HG03103 (cell line): Measurements from ENCODE around the gene WHRN.

Experiments used
- ATAC-seq: cut with Tn5 transposase; IDR thresholded peaks from one replicate; pipeline ENCODE4 v1.9.1; 2021; ENCODE audit warnings: low read depth; ENCODE audit not compliant: unreplicated experiment

WHRN gene

DNA sequence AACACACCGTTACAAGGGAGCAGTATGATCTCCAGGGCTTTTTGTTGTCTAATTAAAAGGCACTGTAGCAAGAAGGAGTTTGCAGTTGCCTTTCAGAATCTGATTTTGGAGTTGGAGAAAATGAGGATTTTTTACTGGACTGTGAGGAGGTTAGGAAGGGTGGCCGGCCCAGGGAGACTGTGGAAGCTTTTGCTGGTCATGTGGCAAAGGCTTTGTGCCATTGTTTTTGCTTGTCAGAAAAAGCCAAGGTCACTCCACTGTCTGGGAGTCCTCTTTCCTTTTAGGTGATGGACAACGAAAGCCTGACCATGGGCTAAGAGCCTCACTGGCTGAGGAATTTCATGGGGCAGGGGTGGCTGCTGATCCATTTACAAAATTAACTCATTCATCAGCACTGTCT, 10.3 kb upstream of the WHRN start:
- ATAC-seq = no peak

DNA sequence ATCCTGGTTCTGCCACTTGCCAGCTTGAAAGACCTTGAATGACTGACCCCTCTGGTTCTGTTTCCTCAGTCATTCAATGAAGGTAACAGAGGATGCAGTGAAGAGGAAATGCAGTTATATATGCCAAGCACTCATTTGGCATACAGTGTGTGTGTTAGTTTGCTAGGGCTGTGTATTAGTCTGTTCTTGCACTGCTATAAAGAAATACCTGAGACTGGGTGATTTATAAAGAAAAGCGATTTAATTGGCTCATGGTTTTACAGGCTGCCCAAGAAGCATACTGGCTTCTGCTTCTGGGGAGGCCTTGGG, 8.6 kb upstream of the WHRN start:
- ATAC-seq = no peak

DNA sequence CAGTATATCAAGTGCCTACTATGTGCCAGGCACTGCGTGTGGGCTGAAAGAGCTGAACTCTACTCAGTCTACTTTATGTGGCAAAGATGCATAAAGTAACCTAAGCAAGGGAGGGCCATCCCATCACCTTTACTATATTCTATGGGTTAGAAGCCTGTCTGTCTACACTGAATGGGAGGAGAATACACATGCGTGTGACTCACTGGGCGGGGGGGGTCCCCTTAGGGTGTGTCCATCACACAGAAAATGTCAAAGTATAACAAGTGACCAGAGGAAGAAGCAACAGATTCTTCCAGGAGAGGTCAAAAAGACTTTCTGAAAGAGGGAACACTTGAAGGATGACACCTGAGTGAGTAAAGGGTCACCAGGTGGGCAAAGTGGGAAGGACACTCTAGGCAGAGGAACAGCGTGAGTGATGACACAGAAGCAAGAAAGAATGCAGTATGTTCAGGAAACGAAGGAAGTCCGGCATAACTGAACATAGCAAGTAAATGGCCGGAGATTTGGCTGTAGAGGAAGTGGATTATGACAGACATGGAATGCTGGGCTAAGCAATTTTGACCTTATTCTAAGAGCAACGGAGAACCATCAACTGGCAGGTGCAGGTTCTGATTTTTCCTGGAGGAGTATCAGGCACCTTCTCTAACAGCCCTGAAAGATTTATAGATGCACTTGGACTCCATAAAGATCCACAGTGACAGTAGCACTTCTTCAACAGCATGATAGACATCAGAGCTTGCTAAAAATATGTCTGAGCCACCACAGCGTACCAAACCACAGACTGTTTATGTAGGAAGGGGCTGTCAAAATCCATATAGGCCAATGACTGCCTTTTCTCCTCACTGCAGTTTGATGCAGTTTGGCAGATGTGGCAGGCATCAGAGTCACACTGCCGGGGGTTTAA, 8.0 kb upstream of the WHRN start:
- no peak for ATAC-seq

DNA sequence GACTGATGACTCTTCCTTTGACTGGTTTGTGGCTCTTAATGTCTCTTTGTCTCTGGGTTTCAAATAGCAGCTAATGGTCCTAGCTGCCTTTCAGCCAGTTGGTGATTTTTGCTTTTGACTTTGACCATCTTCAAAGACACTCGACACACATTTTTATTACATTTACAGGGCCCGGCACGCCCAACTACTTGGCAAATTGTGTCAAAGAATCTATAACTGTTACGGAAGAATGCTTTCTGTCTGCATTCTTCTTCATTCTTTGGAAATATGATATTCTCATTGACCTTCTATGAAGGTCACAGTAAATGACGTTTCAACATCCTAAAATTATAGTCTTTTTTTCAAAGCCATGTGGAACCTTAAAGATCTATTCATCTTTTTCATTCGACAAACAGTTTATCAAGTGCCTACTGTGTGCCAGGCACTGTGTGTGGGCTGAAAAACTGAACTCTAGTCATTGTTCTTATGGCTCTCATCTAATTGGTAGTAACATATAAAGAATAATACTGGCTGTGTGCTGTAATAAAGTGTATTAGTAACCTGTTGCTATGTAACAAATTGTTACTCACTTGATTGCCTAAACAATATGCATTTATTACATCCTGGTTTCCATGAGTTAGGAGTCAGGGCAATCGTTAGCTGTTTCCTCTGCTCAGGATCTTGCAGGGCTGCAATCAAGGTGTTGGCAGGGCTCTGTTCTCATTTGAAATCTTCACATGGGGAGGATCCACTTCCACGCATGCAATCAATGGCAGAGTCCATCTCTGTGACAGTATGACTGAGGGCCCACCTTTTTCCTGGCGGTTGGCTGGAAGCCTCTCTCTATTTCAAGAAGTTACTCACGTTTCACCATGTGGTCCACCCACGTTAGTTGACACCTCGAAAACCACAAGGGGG, 7.0 kb upstream of the WHRN start:
- ATAC-seq = no peak

DNA sequence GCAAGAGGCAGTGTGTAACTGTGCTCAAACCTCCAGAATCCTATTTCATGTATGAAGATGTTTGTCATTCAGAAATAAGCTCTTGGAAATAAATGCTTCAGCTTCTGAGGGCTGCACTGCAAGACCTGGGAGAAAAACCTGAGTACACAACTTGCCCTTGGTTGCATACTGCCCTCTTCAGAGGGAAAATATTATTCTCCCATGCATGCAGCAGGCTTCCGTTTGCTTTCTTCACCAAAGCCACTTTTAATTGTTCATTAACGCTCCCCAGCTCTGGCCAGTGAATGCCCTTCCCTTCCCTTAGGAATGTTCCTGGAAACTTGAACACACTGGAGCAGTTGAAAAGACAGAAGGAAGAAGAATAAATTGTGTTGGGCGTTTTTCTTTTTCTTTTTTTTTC, 2.5 kb upstream of the WHRN start:
- ATAC-seq = no peak

DNA sequence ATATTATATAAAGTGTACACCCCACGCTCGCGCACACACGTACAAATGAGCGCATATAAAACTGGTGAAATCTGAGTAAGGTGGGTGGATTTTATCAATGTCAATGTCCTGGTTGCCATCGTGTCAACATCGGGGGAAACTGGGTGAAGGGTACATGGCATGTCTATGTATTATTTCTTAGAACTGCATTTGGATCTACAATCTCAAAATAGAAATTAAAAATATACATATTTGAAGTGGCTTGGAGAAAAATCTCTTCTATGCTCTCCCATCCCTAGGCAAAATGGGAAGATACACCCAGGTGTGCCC, 763 bp upstream of the WHRN start:
- no peak for ATAC-seq

DNA sequence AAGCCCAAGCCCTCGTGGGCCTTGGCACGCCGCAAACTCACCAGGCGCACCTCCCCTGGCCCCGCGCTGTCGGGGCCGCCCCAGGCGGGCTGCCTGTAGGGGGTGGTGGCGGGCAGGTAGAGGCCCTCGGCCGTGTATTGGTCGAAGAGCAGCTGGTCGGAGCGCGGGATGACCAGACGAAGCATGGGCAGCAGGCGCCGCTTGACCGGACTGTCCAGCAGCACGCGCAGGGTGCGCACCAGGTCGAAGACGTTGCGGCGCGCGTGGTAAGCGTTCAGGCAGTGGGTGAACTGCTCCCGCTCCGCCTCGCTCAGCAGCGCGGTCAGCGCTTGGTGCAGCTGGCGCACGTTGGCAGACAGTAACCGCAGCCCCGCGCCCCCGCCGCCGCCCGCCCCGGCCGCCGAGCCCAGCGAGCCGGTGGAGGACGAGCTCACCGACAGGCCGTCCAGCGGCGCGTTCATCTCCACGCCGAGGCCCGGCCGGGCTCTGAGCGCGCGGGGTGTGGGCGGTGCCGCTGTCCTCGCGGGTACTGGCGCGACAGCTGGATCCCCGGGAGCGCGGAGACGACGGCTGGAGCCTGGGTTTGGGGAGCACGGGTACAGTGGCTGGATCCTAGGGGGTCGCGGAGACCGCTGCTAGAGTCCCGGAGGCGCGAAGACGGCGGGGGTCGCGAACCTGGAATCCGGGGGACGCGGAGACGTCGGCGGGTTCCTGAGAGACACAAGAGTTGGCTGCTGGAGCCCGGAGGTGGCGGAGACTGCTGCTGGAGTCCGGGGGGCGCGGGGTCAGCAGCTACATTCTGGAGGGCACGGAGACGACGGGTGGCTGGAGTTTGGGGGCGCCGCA, 709 bp downstream of the WHRN start:
- no peak for ATAC-seq

DNA sequence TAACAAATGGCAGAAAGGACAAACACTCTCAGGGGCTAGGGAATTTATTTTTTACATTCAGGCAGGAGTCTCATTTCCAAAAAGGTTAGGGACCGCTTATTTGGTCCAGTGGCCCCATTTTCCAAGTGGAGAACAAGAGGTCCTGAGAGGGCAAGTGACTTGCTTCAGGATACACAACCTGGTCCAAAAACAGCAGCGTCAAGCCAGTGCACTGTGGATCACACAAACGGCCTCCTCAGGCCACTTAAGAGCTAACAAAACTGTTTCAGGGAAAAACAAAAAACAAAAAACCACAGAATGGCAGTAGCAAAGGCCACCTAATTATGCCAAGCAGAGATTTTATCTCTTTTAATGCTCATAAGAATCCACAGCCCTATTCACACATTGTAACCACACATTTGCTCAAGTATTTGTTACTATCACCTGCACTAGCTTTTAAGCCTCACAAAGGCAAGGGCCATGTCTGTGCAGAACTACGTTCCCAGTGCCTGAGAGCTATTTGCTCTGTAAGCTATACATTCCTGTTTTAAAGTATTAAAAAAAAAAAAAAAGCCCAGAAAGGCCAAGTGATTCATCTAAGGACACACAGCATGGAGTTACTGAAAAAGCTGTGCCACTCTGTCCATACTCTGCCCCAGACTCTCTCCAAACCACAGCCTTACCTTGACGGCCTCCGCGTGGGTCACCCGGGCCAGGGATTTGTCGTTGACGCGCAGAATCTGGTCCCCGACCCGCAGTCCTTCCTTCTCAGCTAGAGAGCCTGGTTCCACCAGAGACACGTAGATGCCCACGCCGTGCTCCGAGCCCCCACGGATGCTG, 1.5 kb downstream of the WHRN start:
- ATAC-seq = no peak

DNA sequence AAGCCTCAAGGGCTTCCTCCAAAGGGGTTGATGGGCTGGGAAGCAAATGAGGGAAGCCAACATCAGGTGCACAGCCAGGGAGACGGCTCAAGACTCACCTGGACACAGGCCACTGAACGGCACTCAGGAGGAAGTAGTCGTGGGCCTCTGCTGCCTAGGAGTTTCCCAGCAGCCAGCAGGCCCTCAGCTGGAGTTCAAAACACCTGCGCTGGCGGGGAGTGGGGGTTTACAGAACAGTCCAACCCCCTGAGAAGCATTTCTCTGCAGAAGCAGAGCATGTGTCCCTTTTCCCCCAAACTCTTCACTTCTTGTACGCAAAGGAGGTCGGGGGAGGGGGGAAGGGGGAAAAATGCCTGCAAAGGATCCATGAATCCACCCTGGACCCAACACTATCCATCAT, 2.3 kb downstream of the WHRN start:
- no peak for ATAC-seq

DNA sequence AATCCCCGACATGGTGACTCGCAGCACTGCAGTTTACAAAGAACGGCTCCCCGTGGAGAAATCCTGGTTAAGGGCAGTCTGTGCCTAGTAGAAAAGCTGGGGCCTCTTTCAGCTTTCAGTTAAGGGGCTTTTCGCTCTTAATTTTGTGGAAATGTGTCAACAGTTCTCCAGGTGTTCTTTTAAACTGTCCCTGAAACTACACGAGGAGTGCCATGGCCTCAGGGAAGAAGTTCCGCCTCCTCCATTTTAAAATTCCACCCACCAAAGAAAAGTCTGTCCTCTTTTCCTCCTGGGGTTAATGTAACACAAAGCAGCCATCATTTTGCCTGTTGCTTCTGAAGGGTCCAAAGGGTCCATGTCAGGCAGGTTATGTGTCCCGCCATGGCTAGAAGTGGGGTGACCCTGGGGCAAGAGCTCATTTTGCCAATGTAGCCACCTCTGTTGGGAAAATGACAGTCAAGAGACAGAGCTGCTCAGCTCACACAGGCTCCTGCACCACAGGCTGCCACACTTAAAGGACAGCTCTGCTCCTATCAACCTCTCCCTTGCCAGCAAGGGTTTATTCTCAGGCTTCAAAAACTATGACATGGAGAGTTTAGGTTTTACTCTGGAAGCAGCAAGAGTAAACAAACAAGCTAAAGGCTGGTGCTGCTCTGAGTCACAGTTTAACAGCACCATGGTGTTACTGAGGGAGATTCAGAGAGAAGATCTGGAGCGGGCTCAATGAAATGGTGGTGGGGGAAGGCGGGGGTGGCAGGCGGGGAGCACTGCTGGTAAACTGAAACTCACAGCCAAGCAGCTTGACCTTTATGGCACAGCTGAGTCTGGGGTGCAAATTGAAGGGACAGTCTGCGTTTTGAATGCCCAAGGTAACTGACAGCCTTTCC, 3.2 kb downstream of the WHRN start:
- no peak for ATAC-seq

DNA sequence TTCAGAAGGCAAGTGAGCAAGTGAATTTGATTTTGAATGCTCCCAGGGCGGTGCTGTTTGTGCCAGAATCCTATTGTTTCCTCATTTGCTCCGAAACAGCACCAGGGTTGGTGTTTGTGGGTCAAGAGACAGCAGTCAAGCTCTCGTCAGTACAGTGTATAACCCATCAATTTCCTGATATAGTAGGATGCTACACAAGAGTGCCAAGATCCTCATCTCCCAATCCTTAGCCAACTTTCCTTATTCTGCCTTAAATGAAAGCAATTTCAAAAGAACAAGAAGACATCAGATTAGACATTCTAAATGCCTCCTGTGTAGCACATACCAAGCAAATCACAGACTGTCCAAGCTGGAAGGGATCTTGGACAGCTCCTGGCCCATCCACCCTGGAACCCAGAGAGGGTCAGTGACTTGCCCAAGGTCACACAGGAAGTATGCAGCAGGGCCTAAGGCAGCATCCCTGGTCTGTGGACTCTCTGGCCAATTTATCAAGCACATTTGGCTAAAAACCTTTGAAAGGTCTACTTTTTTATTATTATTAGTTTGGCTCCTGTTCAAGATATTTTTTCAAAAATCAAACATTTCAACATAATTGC, 4.5 kb downstream of the WHRN start:
- no peak for ATAC-seq

DNA sequence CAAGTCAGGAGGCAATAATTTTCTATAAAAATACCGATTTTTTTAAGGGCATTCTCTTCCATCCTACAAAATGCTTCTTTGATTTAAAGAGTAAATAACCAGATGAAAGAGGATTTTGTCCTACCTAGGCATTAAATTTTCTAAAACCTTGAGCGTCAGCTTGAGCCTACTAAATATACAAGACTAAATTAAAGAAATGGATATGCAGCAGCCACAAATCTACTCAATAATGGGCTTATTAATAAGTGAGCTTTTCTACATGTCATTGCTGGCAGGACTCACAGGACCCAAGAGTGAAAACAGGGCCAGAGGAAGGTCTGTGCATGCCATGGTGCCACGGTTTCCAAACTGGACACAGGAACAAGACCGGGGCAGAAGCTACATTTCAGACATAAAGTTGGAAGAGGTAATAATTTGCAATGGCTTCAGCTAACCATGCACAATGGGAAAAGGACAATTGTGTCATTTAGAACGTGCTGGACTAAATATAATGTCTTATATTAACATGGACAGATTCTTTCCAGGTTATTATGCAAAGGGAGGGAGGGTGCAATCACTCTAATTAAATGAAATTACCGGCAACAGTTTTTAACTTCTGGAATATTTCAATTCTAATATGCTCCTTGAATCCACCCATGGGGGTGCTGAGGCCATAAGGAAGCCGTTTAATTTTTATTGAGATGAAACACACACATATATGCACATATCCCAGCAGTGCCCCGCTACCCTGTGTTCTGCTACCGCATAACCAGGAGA, 5.2 kb downstream of the WHRN start:
- ATAC-seq = no peak

DNA sequence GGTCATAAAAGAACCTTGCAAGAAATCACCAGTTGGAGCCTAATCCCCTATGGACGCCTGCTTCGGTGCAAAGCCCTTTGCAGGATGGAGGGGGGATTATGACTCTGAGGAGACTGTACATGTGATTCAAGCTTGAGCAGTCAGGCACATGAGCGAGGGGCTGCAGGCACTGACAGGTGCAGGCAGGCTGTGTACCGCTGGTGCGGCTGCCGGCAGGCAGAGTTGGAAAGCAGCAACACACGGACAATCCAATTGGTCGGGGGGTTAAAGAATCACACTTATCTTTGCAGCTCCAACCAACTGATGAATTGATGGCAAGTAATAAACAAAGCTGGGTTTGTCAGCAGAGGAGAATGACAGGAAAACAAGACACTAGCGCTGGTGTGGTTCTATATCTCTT, 5.7 kb downstream of the WHRN start:
- no peak for ATAC-seq

DNA sequence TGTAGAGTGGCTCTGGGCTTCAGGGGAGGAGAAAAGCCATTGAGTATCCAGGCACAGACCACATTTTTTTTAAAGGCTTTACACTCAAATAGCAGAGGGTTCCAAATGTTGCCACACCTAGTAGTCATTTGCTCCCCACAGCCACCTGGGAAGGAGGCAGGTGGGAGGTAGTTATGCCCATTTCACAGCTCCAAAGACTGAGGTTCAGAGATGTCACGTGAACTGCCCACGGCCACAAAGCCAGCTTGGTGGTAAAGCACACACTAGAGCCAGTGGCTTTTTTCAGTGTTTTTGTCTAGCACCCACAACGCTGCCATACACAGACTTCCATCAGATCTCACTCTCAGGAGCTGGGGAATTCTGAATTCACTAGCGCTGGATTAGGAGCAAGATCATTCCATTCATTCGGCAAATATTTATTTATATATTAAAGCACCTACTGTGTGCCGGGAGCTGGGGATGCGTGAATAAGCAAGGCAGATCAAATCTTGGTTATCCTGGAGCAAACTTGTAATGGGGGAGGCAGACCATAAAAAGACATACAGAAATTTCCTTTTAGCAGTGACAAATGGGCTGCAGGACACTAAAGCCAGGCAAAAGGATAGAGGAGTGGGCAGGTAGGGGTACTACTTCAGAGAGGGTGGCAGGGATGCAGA, 7.4 kb downstream of the WHRN start:
- no peak for ATAC-seq

DNA sequence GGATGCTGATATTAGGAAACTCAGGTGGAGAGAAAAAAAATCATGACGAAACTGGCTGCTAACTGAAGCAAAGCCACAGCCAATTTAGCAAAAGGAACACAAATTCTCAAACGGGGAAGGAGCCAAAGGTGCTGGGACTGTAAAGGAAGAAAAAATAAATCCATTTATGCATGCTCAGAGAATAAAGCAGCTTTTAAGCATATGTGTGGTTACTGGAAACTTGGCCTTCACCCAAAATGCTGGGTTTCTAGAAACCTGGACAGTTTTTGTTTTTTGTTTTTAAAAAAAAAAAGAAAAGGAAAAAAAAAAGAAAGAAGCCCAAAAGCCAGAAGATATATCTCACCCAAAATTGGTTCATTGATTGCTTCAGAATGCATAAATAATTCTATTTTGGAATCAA, 8.0 kb downstream of the WHRN start:
- no peak for ATAC-seq

DNA sequence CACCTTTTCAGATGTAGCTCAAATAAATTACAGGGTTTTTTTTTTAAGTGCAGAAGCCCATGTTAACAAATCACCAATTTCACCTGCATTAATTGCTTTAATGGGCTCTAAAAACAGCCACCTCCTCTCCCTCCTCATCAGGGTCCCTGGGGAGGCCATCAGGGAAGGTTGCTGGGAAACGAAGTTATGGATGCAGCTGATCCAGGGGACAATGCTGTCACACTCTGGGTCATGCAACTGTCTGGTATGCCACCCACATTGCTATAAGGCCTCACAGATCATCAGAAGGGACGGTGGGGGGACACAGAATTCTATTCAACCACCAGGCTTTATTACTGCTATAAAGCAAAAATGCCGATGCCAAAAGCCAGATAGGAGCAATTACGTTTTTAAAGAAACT, 9.3 kb downstream of the WHRN start:
- no peak for ATAC-seq

DNA sequence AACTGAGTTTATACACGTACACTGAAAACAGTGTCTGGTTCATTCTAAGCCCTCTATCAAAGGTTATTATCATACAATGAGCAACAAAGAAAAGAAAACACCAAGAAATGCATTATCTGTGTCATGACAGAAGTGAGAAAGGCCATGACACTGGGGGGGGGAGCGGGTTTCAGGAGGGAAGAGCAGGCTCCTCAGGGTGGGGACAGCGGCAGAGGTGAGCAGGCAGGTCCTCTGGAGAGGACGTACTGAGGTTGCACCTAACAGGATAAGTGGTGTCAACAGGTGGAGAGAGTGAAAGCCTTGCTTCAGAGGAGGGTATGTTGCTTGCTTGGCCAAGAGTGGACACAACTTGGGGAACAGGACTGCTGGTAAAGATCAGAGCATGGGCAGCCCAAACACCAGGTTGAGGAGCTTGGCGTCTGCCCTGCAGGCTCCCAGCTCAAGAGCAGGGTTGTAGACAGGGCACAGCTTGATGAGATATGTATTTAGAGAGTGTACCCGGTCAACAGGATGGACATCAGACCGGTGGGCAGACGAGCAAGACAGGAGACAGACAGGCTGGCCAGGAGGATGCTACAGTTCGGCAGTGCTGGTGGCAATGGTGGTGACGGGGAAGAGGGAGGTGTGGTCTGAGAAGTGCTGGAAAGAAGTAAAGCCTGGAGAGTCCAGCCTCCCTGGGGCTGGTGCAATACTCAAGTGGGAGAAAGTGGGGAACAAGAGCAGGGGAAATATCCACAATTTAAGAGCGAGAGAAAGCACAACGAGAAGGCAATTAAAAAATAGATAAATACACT, 10.3 kb downstream of the WHRN start:
- no peak for ATAC-seq
